ELF-1 (cell line): ENCODE results near the gene TMEM89.

ENCODE experiments used
- DNase-seq: peaks from one replicate; pipeline ENCODE4 v3.0.0-alpha.2; 2016; ENCODE audit warnings: low read depth, low spot score

The TMEM89 gene

GRCh38 chr3:48621461-48621869 lies at the start of gene TMEM89:
Gene TMEM89, minus strand, starts transcription at chr3:48621769. Its CDS starts 13 bp downstream, at chr3:48621756.
- no peak for DNase-seq

- no peak for DNase-seq
These were observed 43.4 kb upstream of the TMEM89 start for GRCh38 chr3:48664929-48665328.

- DNase-seq, result no peak
These were observed 42.7 kb upstream of the TMEM89 start for GRCh38 chr3:48664313-48664644.

- DNase-seq, result peak; percentile 99
These were observed 42.1 kb upstream of the TMEM89 start for GRCh38 chr3:48663489-48664312.

- DNase-seq, result peak; percentile 91
These were observed 41.4 kb upstream of the TMEM89 start, which contains the start of gene CELSR3 for GRCh38 chr3:48662753-48663488. Gene CELSR3, minus strand, starts transcription at chr3:48662886. Its CDS starts 252 bp downstream, at chr3:48662634.

GRCh38 chr3:48662145-48662752 lies 40.7 kb upstream of the TMEM89 start:
- no peak for DNase-seq

GRCh38 chr3:48661501-48662144 lies 40.1 kb upstream of the TMEM89 start:
- peak; percentile 91 for DNase-seq

- no peak for DNase-seq
These were observed 39.3 kb upstream of the TMEM89 start for GRCh38 chr3:48660800-48661400.

- no peak for DNase-seq
These were observed 35.3 kb upstream of the TMEM89 start for GRCh38 chr3:48656841-48657281.

GRCh38 chr3:48656061-48656840 lies 34.7 kb upstream of the TMEM89 start:
- peak; percentile 94 for DNase-seq

- no peak for DNase-seq
These were observed 34.0 kb upstream of the TMEM89 start for GRCh38 chr3:48655606-48656005.

GRCh38 chr3:48655063-48655462 lies 33.5 kb upstream of the TMEM89 start:
- DNase-seq, result no peak

- DNase-seq, result no peak
These were observed 31.6 kb upstream of the TMEM89 start for GRCh38 chr3:48652923-48653715.

GRCh38 chr3:48651771-48652170 lies 30.2 kb upstream of the TMEM89 start:
- no peak for DNase-seq

GRCh38 chr3:48650723-48651122 lies 29.2 kb upstream of the TMEM89 start:
- DNase-seq, result no peak

- DNase-seq, result no peak
These were observed 26.8 kb upstream of the TMEM89 start for GRCh38 chr3:48648188-48648850.

GRCh38 chr3:48647714-48648113 lies 26.1 kb upstream of the TMEM89 start:
- no peak for DNase-seq

- no peak for DNase-seq
These were observed 23.6 kb upstream of the TMEM89 start for GRCh38 chr3:48644898-48645760.
